Measurements from ENCODE around the gene DDX4.
"Not testable (repeated sequence)": the region's sequence is repeated elsewhere in the genome, so short reads cannot be mapped to it uniquely, and the experiment has no call there.

The DDX4 gene

GRCh38 chr5:55747778-55748318 lies 10.0 kb downstream of the DDX4 start:
- no peaks in the 10 kb centered on the region for H3K9me3 Mint-ChIP-seq
- ATAC-seq (replicated peaks; ENCODE audit: extremely low read depth, poor library complexity, severe bottlenecking) (no peak), DNase-seq (ENCODE audit: low spot score in 2 of 2) (no peak)
- no peak overlapping the region for H3K4me3 Mint-ChIP-seq
- no peaks in the 10 kb centered on the region for H3K4me1 Mint-ChIP-seq
- H3K27ac Mint-ChIP-seq (ENCODE audit: low read depth), result no peak overlapping the region
- H3K36me3 Mint-ChIP-seq (ENCODE audit: insufficient read depth), result no peaks in the 10 kb centered on the region
- peaks cover 15% of the 10 kb centered on the region for H3K27me3 Mint-ChIP-seq

GRCh38 chr5:55749387-55749786 lies 11.5 kb downstream of the DDX4 start:
- no peak for DNase-seq (ENCODE audit: low spot score in 2 of 2)
- Mint-ChIP-seq H3K4me1 (no peaks in the 10 kb centered on the region), H3K27ac (ENCODE audit: low read depth) (no peak overlapping the region), H3K4me3 (no peak overlapping the region), H3K9me3 (no peaks in the 10 kb centered on the region), H3K27me3 (peaks cover 10% of the 10 kb centered on the region), H3K36me3 (ENCODE audit: insufficient read depth) (no peaks in the 10 kb centered on the region)
- no peak for ATAC-seq (replicated peaks; ENCODE audit: extremely low read depth, poor library complexity, severe bottlenecking)

GRCh38 chr5:55750063-55750462 lies 12.2 kb downstream of the DDX4 start:
- Mint-ChIP-seq H3K27me3 (peaks cover 10% of the 10 kb centered on the region), H3K36me3 (ENCODE audit: insufficient read depth) (no peaks in the 10 kb centered on the region), H3K9me3 (no peaks in the 10 kb centered on the region), H3K4me3 (no peak overlapping the region), H3K4me1 (no peaks in the 10 kb centered on the region), H3K27ac (ENCODE audit: low read depth) (no peak overlapping the region)
- ATAC-seq (replicated peaks; ENCODE audit: extremely low read depth, poor library complexity, severe bottlenecking), result no peak
- DNase-seq (ENCODE audit: low spot score in 2 of 2), result no peak

- DNase-seq (ENCODE audit: low spot score in 2 of 2) (no peak), ATAC-seq (replicated peaks; ENCODE audit: extremely low read depth, poor library complexity, severe bottlenecking) (no peak)
- H3K36me3 Mint-ChIP-seq (ENCODE audit: insufficient read depth), result no peaks in the 10 kb centered on the region
- H3K4me1 Mint-ChIP-seq, result no peaks in the 10 kb centered on the region
- peaks cover 12% of the 10 kb centered on the region for H3K27me3 Mint-ChIP-seq
- no peaks in the 10 kb centered on the region for H3K9me3 Mint-ChIP-seq
- no peak overlapping the region for H3K27ac Mint-ChIP-seq (ENCODE audit: low read depth)
- no peak overlapping the region for H3K4me3 Mint-ChIP-seq
Observed at GRCh38 chr5:55750499-55750898, 12.6 kb downstream of the DDX4 start.

GRCh38 chr5:55758231-55758630 lies 20.4 kb downstream of the DDX4 start:
- no peaks in the 10 kb centered on the region for H3K9me3 Mint-ChIP-seq
- H3K4me1 Mint-ChIP-seq, result no peaks in the 10 kb centered on the region
- no peak for DNase-seq (ENCODE audit: low spot score in 2 of 2)
- H3K4me3 Mint-ChIP-seq, result no peak overlapping the region
- H3K36me3 Mint-ChIP-seq (ENCODE audit: insufficient read depth), result no peaks in the 10 kb centered on the region
- H3K27me3 Mint-ChIP-seq, result peaks cover 71% of the 10 kb centered on the region
- H3K27ac Mint-ChIP-seq (ENCODE audit: low read depth), result no peak overlapping the region
- no peak for ATAC-seq (replicated peaks; ENCODE audit: extremely low read depth, poor library complexity, severe bottlenecking)

GRCh38 chr5:55758714-55759113 lies 20.9 kb downstream of the DDX4 start:
- Mint-ChIP-seq H3K27me3 (peaks cover 71% of the 10 kb centered on the region), H3K27ac (ENCODE audit: low read depth) (no peak overlapping the region), H3K4me3 (no peak overlapping the region), H3K9me3 (no peaks in the 10 kb centered on the region), H3K4me1 (peaks cover 4% of the 10 kb centered on the region), H3K36me3 (ENCODE audit: insufficient read depth) (no peaks in the 10 kb centered on the region)
- ATAC-seq (replicated peaks; ENCODE audit: extremely low read depth, poor library complexity, severe bottlenecking) (no peak), DNase-seq (ENCODE audit: low spot score in 2 of 2) (no peak)

GRCh38 chr5:55761721-55762120 lies 23.9 kb downstream of the DDX4 start:
- ATAC-seq (replicated peaks; ENCODE audit: extremely low read depth, poor library complexity, severe bottlenecking); H3K36me3 Mint-ChIP-seq (ENCODE audit: insufficient read depth); H3K27ac Mint-ChIP-seq (ENCODE audit: low read depth); DNase-seq (ENCODE audit: low spot score in 2 of 2); H3K9me3 Mint-ChIP-seq; H3K4me3 Mint-ChIP-seq: not testable (repeated sequence)
- H3K4me1 Mint-ChIP-seq, result peaks cover 11% of the 10 kb centered on the region
- peaks cover 56% of the 10 kb centered on the region for H3K27me3 Mint-ChIP-seq

GRCh38 chr5:55763746-55764420 lies 26.0 kb downstream of the DDX4 start:
- Mint-ChIP-seq H3K27me3 (peaks cover 35% of the 10 kb centered on the region), H3K27ac (ENCODE audit: low read depth) (no peak overlapping the region), H3K4me1 (peaks cover 11% of the 10 kb centered on the region), H3K36me3 (ENCODE audit: insufficient read depth) (no peaks in the 10 kb centered on the region), H3K9me3 (no peaks in the 10 kb centered on the region), H3K4me3 (no peak overlapping the region)
- peak; percentile 62 for ATAC-seq (replicated peaks; ENCODE audit: extremely low read depth, poor library complexity, severe bottlenecking)
- DNase-seq (ENCODE audit: low spot score in 2 of 2), result no peak

GRCh38 chr5:55768279-55768678 lies 30.4 kb downstream of the DDX4 start:
- ATAC-seq (replicated peaks; ENCODE audit: extremely low read depth, poor library complexity, severe bottlenecking), result no peak
- Mint-ChIP-seq H3K36me3 (ENCODE audit: insufficient read depth) (no peaks in the 10 kb centered on the region), H3K4me1 (peaks cover 11% of the 10 kb centered on the region), H3K27ac (ENCODE audit: low read depth) (no peak overlapping the region), H3K9me3 (no peaks in the 10 kb centered on the region), H3K27me3 (no peaks in the 10 kb centered on the region), H3K4me3 (no peak overlapping the region)
- DNase-seq (ENCODE audit: low spot score in 2 of 2), result no peak

- Mint-ChIP-seq H3K27ac (ENCODE audit: low read depth) (no peak overlapping the region), H3K4me3 (no peak overlapping the region), H3K9me3 (no peaks in the 10 kb centered on the region), H3K4me1 (no peaks in the 10 kb centered on the region), H3K36me3 (ENCODE audit: insufficient read depth) (no peaks in the 10 kb centered on the region), H3K27me3 (peaks cover 6% of the 10 kb centered on the region)
- DNase-seq (ENCODE audit: low spot score in 2 of 2), result no peak
- no peak for ATAC-seq (replicated peaks; ENCODE audit: extremely low read depth, poor library complexity, severe bottlenecking)
Observed at GRCh38 chr5:55771175-55771655, 33.4 kb downstream of the DDX4 start.

GRCh38 chr5:55773057-55773456 lies 35.2 kb downstream of the DDX4 start:
- H3K27me3 Mint-ChIP-seq, result peaks cover 25% of the 10 kb centered on the region
- no peaks in the 10 kb centered on the region for H3K4me1 Mint-ChIP-seq
- ATAC-seq (replicated peaks; ENCODE audit: extremely low read depth, poor library complexity, severe bottlenecking), result no peak
- no peaks in the 10 kb centered on the region for H3K9me3 Mint-ChIP-seq
- H3K4me3 Mint-ChIP-seq, result no peak overlapping the region
- no peaks in the 10 kb centered on the region for H3K36me3 Mint-ChIP-seq (ENCODE audit: insufficient read depth)
- no peak for DNase-seq (ENCODE audit: low spot score in 2 of 2)
- H3K27ac Mint-ChIP-seq (ENCODE audit: low read depth), result no peak overlapping the region

GRCh38 chr5:55777332-55777731 lies 39.5 kb downstream of the DDX4 start:
- no peak for DNase-seq (ENCODE audit: low spot score in 2 of 2)
- no peaks in the 10 kb centered on the region for H3K4me1 Mint-ChIP-seq
- no peak for ATAC-seq (replicated peaks; ENCODE audit: extremely low read depth, poor library complexity, severe bottlenecking)
- H3K27me3 Mint-ChIP-seq, result peaks cover 44% of the 10 kb centered on the region
- H3K36me3 Mint-ChIP-seq (ENCODE audit: insufficient read depth), result no peaks in the 10 kb centered on the region
- H3K27ac Mint-ChIP-seq (ENCODE audit: low read depth), result no peak overlapping the region
- no peak overlapping the region for H3K4me3 Mint-ChIP-seq
- H3K9me3 Mint-ChIP-seq, result no peaks in the 10 kb centered on the region

GRCh38 chr5:55800924-55801323 lies 63.1 kb downstream of the DDX4 start:
- no peak for DNase-seq (ENCODE audit: low spot score in 2 of 2)
- no peak overlapping the region for H3K4me3 Mint-ChIP-seq
- no peak overlapping the region for H3K27ac Mint-ChIP-seq (ENCODE audit: low read depth)
- ATAC-seq (replicated peaks; ENCODE audit: extremely low read depth, poor library complexity, severe bottlenecking), result no peak
- no peaks in the 10 kb centered on the region for H3K4me1 Mint-ChIP-seq
- peaks cover 7% of the 10 kb centered on the region for H3K27me3 Mint-ChIP-seq
- no peaks in the 10 kb centered on the region for H3K36me3 Mint-ChIP-seq (ENCODE audit: insufficient read depth)
- H3K9me3 Mint-ChIP-seq, result no peaks in the 10 kb centered on the region
